Thyroid gland (tissue), 4 donors: ENCODE data around the gene SHISA2. TPM values are rescaled to one million over a fixed set of nuclear protein-coding genes. Genes with fewer than 3 reads are reported as not detected.
A peak's percentile ranks its signal among the peaks of the same experiment; 100 is the strongest.

ENCODE experiments used
- DNase-seq, 2 donors: peaks; one replicate each; pipeline ENCODE4 v3.0.0-alpha.2; 2019
- H3K27ac ChIP-seq, 3 donors: fragments of 200-600 bp; sonication (generic); 1 replicate in 2 of 3; 2 replicates in 1 of 3; pipeline ENCODE4 v1.5.1; 2016 to 2019; ENCODE audit warnings: mild to moderate bottlenecking in 1 of 3, moderate library complexity in 1 of 3
- H3K27me3 ChIP-seq: fragments of 200-600 bp; sonication (generic); one replicate; pipeline ENCODE4 v1.5.1; 2019
- H3K36me3 ChIP-seq, 2 donors: fragments of 200-600 bp; sonication (generic); one replicate each; pipeline ENCODE4 v1.5.1; 2016 to 2019
- H3K4me1 ChIP-seq, 2 donors: fragments of 200-600 bp; sonication (generic); one replicate each; pipeline ENCODE4 v1.5.1; 2017 to 2019
- H3K4me3 ChIP-seq, 3 donors: fragments of 200-600 bp; sonication (generic); replicated peaks in 1 of 3; 1 replicate in 2 of 3; 2 replicates in 1 of 3; pipeline ENCODE4 v1.5.1; 2016; ENCODE audit warnings: mild to moderate bottlenecking in 1 of 3
- H3K9me3 ChIP-seq: fragments of 200-600 bp; sonication (generic); one replicate; pipeline ENCODE4 v1.5.1; 2017
- CTCF ChIP-seq, 6 experiments: fragments of 200-600 bp in 3 of 6; fragments of 450-650 bp in 3 of 6; sonication (generic) in 3 of 6; IDR thresholded peaks; one replicate each; pipeline ENCODE4 v1.5.1; 2016 to 2019; ENCODE audit warnings: antibody characterized with exemption in 6 of 6, mild to moderate bottlenecking in 2 of 6, inconsistent platforms in 1 of 6, moderate library complexity in 1 of 6
- POLR2A ChIP-seq, 2 donors: fragments of 450-650 bp; IDR thresholded peaks; one replicate each; pipeline ENCODE4 v1.6.1; 2017; ENCODE audit warnings: antibody characterized with exemption in 2 of 2, mild to moderate bottlenecking in 2 of 2, moderate library complexity in 1 of 2
- WGBS, 2 donors: methylation state at CpG; one replicate each; pipeline ENCODE4 v1.1.5; 2017; 5-methylcytosine and 5-hydroxymethylcytosine counted together
- intact Hi-C: fragments of 100-400 bp; cut with DNase I; formaldehyde crosslinking; loops from one replicate; pipeline ENCODE4 v1.15.1; 2023
- total RNA-seq, 4 donors: library from RNA; depleted of rRNA; stranded (reverse); fragments of >200 nt; gene quantifications; one replicate each; pipeline ENCODE4 v1.2.3, GENCODE V29; 2016

Gene SHISA2
- total RNA-seq, 4 donors from 2014 or later = 47.4 to 124 (median 79.8) TPM

- Histone ChIP-seq H3K4me3 (no peak overlapping the region), H3K4me1 (peaks cover 81 to 95% of the 10 kb centered on the region in 2 donors), H3K27me3 (no peaks in the 10 kb centered on the region), H3K9me3 (no peaks in the 10 kb centered on the region), H3K27ac (peak overlapping the region; percentile 65 to 89 (median 76)), H3K36me3 (no peaks in the 10 kb centered on the region)
- 90 to 93% methylated on average over 7 of the region's 7 CpGs for WGBS, 2 donors
- TF ChIP-seq CTCF (IDR thresholded peaks at IDR 0.05) (no peak), POLR2A (IDR thresholded peaks at IDR 0.05) (no peak)
- no peak for DNase-seq
- intact Hi-C loops = no loop called here
These were observed 30.9 kb downstream of the SHISA2 start for GRCh38 chr13:26020891-26021290.

- Histone ChIP-seq H3K36me3 (no peaks in the 10 kb centered on the region), H3K4me1 (peaks cover 77 to 95% of the 10 kb centered on the region in 2 donors), H3K4me3 (no peak overlapping the region), H3K27me3 (no peaks in the 10 kb centered on the region), H3K27ac (peak overlapping the region; percentile 45 to 89 (median 76)), H3K9me3 (no peaks in the 10 kb centered on the region)
- TF ChIP-seq CTCF (IDR thresholded peaks at IDR 0.05) (no peak), POLR2A (IDR thresholded peaks at IDR 0.05) (no peak)
- WGBS, 2 donors = 76 to 83% methylated on average over 22 of the region's 22 CpGs
- DNase-seq = peak; percentile 39 to 53
- intact Hi-C loops = no loop called here
These were observed 31.6 kb downstream of the SHISA2 start for GRCh38 chr13:26019881-26020870.

- no peaks in the 10 kb centered on the region for H3K27me3 ChIP-seq
- WGBS, 2 donors = 71 to 77% methylated on average over 6 to 7 of the region's 7 CpGs
- no peak overlapping the region for H3K4me3 ChIP-seq
- intact Hi-C loops = no loop called here
- peak in 1 of 2 donors; percentile 39 for DNase-seq
- no peaks in the 10 kb centered on the region for H3K9me3 ChIP-seq
- no peaks in the 10 kb centered on the region for H3K36me3 ChIP-seq
- H3K27ac ChIP-seq = peak overlapping the region; percentile 76 to 92 (median 89)
- H3K4me1 ChIP-seq = peaks cover 72 to 88% of the 10 kb centered on the region in 2 donors
- TF ChIP-seq POLR2A (IDR thresholded peaks at IDR 0.05) (no peak), CTCF (IDR thresholded peaks at IDR 0.05) (no peak)
These were observed 32.6 kb downstream of the SHISA2 start for GRCh38 chr13:26019251-26019650.

- intact Hi-C loops = no loop called here
- no peaks in the 10 kb centered on the region for H3K27me3 ChIP-seq
- H3K4me1 ChIP-seq = peaks cover 60 to 77% of the 10 kb centered on the region in 2 donors
- DNase-seq = peak in 1 of 2 donors; percentile 40
- no peak overlapping the region for H3K4me3 ChIP-seq
- WGBS, 2 donors = 49 to 55% methylated on average over 6 of the region's 6 CpGs
- H3K36me3 ChIP-seq = no peaks in the 10 kb centered on the region
- peak overlapping the region; percentile 76 to 92 (median 89) for H3K27ac ChIP-seq
- no peak for TF ChIP-seq CTCF (IDR thresholded peaks at IDR 0.05)
- no peak for TF ChIP-seq POLR2A (IDR thresholded peaks at IDR 0.05)
- H3K9me3 ChIP-seq = no peaks in the 10 kb centered on the region
These were observed 33.7 kb downstream of the SHISA2 start for GRCh38 chr13:26017932-26018665.
